Left colon (tissue), 2 donors: ENCODE data around the gene TSPAN11. TPM values are rescaled to one million over a fixed set of nuclear protein-coding genes. Genes with fewer than 3 reads are reported as not detected.
"Not testable (repeated sequence)": the region's sequence is repeated elsewhere in the genome, so short reads cannot be mapped to it uniquely, and the experiment has no call there.

Experiments
- ATAC-seq: fragments of 200-7000 bp; cut with Tn5 transposase; one replicate; pipeline ENCODE4 v1.9.1; 2020; ENCODE audit warnings: mild to moderate bottlenecking, moderate library complexity
- DNase-seq, 2 donors: peaks; one replicate each; pipeline ENCODE4 v3.0.0-alpha.2; 2020
- intact Hi-C, 2 donors: fragments of 100-400 bp; cut with DNase I in 1 of 2; cut with micrococcal nuclease in 1 of 2; formaldehyde crosslinking; loops; one replicate each; pipeline versions ENCODE4 v1.11.2 to v1.14.0; 2022; cut with DNase I, micrococcal nuclease
- total RNA-seq, 2 donors: library from RNA; stranded (reverse); fragmentation: NEBNext Ultra II Directional; extraction: Animal tissue kit (Norgen Biotek cat#: 25700); gene quantifications; one replicate each; pipeline ENCODE4 v1.2.1, GENCODE V29; 2021
- donor health status: DM: no; HTN: no; CAD: no.
- donor health status: DM: yes; HTN: yes; CAD: no.

Gene TSPAN11
- total RNA-seq, 2 donors from 2014 or later, result 2.7 to 4.6 TPM

- DNase-seq, result no peak
- no peak for ATAC-seq
- intact Hi-C loops, result no loop called here
Measured at GRCh38 chr12:31007636-31008175, 81.2 kb downstream of the TSPAN11 start.

- ATAC-seq (no peak), DNase-seq (no peak)
- intact Hi-C loops, result no loop called here
Measured at GRCh38 chr12:31008241-31008761, 81.8 kb downstream of the TSPAN11 start.

- intact Hi-C loops, result no loop called here
Measured at GRCh38 chr12:31008961-31009840, 82.7 kb downstream of the TSPAN11 start.

GRCh38 chr12:31009976-31010375 lies 83.4 kb downstream of the TSPAN11 start:
- no peak for DNase-seq

More at GRCh38 chr12:31008961-31009840, 82.7 kb downstream of the TSPAN11 start:
- DNase-seq (no peak), ATAC-seq (no peak)

GRCh38 chr12:31011336-31011735 lies 84.8 kb downstream of the TSPAN11 start:
- no peak for DNase-seq
- intact Hi-C loops, result no loop called here
- no peak for ATAC-seq

More at GRCh38 chr12:31009976-31010375, 83.4 kb downstream of the TSPAN11 start:
- ATAC-seq, result no peak
- intact Hi-C loops, result no loop called here

GRCh38 chr12:31011746-31012566 lies 85.4 kb downstream of the TSPAN11 start:
- ATAC-seq (no peak), DNase-seq (no peak)
- intact Hi-C loops, result no loop called here

GRCh38 chr12:31012567-31012891 lies 86.0 kb downstream of the TSPAN11 start:
- DNase-seq, ATAC-seq, intact Hi-C loops: not testable (repeated sequence)

- no peak for ATAC-seq
- DNase-seq, result no peak
- intact Hi-C loops, result no loop called here
Measured at GRCh38 chr12:31015215-31015614, 88.7 kb downstream of the TSPAN11 start.

- no peak for DNase-seq
- intact Hi-C loops, result no loop called here
Measured at GRCh38 chr12:31016057-31016456, 89.5 kb downstream of the TSPAN11 start.

GRCh38 chr12:31017535-31017934 lies 91.0 kb downstream of the TSPAN11 start:
- DNase-seq (no peak), ATAC-seq (no peak)
- intact Hi-C loops, result no loop called here

More at GRCh38 chr12:31016057-31016456, 89.5 kb downstream of the TSPAN11 start:
- ATAC-seq, result no peak

- DNase-seq, result no peak
- intact Hi-C loops, result no loop called here
- no peak for ATAC-seq
Measured at GRCh38 chr12:31018106-31018789, 91.7 kb downstream of the TSPAN11 start.

GRCh38 chr12:31018790-31019505 lies 92.4 kb downstream of the TSPAN11 start:
- no peak for DNase-seq
- ATAC-seq, result no peak
- intact Hi-C loops, result no loop called here

- ATAC-seq (no peak), DNase-seq (no peak)
- intact Hi-C loops, result no loop called here
Measured at GRCh38 chr12:31019561-31019960, 93.0 kb downstream of the TSPAN11 start.

GRCh38 chr12:31019976-31020375 lies 93.4 kb downstream of the TSPAN11 start:
- intact Hi-C loops, result no loop called here
- ATAC-seq, result no peak
- DNase-seq, result no peak

GRCh38 chr12:31020385-31021166 lies 94.0 kb downstream of the TSPAN11 start:
- ATAC-seq (no peak), DNase-seq (no peak)
- intact Hi-C loops, result no loop called here

- DNase-seq, result no peak
- ATAC-seq, result no peak
- intact Hi-C loops, result no loop called here
Measured at GRCh38 chr12:31021181-31021580, 94.6 kb downstream of the TSPAN11 start.

- no peak for DNase-seq
- peak; percentile 46 for ATAC-seq
- intact Hi-C loops, result no loop called here
Measured at GRCh38 chr12:31021809-31022494, 95.4 kb downstream of the TSPAN11 start.
